Colon (tissue), 2 donors: ENCODE results near the gene PTPN14.

ENCODE experiments used
- FAIRE-seq: peaks from 2 replicates; lab custom pipeline; 2012; peaks lifted over from hg19 to GRCh38; lab: Jason Lieb, UNC
- donor health status: control.
- donor health status: control.

PTPN14 gene

GRCh38 chr1:214330222-214330621 is 221.2 kb downstream of the PTPN14 start:
- FAIRE-seq, result no peak

DNA sequence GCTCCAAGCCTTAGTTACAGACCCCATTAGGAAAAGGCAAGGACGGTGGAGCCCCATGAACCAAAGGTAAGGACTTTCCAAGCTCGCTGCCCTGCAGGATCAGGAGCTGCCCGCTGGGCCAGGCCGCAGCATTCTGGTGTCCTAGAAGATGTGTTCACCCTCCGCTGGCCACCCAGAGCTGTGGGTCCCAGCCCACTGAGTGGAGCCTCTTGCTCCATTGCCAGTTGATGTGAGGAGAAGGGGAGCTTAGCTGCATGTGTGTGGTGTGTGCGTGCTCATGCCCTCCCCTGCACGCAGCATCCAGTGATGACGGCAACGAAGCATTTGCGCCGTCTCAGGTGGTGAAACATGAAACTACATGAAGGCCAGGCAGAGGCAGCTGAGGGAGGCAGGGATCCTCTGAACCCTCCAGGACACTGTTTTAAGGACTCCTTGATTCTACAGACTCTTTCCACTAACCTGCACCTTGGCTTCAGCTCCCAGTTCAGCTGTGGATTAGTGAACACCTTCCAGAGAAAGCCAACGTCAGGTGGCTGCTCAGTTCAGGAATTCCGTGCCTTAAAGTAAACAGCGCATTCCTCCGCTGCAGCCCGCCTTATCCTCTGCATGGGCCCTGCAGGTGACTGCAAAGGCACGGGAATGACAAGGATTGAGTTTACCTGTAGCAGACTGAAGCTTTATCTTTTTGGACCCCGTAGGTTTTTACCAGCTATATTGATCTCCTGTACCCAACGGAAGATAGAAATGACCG is 221.8 kb downstream of the PTPN14 start:
- FAIRE-seq, result no peak

DNA sequence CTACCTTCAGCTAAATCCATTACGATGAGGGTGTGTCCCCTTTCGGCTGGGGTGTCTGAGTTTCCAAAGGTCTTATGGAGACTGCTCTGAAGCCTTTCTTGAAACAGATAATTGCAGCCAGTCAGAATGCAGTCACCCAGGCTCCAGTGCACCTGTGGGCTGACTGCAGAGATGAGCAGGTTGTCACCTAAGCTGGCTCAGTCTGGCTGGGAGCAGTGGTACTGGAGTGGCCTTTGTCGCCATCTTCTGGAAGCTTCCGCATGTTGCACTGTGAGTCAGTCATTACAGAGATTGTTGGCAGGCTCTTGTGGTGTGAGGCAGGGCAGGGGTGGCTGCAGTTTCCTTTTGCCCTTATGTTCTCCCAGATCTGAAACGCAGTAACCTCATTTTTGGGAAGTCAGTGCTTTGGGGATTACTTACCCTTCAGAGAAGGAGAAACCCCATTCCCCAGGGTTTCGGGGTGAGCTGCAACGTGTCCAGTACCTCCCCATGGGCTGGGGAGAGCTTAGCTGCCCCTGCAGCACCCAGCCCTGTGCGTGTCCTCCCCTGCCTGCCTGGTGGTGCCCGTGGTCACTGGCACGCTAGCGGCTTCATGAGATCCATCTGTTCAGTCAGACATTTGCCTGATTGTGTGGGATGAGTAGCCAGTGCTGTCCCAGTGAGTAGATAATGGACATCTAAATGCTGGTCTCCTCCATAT is 222.5 kb downstream of the PTPN14 start:
- FAIRE-seq, result no peak

DNA sequence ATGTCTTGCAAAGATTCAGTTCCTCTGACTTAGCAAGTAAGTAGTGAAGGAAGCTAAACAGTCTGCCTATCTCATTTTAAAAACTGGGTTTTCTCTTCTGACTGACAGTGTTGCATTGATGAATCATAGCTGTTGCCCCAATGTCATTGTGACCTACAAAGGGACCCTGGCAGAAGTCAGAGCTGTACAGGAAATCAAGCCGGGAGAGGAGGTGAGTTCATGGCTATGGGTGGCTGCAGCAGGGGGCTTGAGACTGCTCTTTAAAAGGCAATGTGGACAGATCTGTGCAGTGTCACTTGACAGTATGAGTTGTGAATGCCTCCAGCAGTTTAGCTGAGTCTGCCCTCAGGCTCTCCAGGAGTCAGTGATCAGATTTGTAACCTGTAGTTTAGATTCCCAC is 223.9 kb downstream of the PTPN14 start:
- no peak for FAIRE-seq

DNA sequence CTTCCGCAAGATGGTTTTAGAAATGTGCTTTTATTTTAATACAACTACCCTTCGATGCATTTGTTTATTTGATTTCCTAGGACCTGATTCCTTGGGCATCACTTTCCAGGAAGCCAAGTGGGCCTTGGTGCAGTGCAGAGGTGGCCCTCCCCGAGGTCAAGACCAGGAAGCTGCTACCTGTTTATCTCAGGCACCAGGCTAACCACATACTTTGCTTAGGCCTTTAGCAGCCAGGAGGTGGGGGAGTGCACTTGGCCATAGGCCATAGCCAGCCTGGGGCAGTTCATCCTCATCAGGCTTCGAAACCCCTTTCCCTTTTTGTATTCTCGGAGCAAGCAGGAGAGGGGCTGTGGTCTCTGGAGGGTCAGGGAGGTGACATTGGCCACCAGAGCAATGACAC is 225.0 kb downstream of the PTPN14 start:
- no peak for FAIRE-seq

- FAIRE-seq, result no peak
These were observed 226.3 kb downstream of the PTPN14 start for GRCh38 chr1:214324896-214325800.

DNA sequence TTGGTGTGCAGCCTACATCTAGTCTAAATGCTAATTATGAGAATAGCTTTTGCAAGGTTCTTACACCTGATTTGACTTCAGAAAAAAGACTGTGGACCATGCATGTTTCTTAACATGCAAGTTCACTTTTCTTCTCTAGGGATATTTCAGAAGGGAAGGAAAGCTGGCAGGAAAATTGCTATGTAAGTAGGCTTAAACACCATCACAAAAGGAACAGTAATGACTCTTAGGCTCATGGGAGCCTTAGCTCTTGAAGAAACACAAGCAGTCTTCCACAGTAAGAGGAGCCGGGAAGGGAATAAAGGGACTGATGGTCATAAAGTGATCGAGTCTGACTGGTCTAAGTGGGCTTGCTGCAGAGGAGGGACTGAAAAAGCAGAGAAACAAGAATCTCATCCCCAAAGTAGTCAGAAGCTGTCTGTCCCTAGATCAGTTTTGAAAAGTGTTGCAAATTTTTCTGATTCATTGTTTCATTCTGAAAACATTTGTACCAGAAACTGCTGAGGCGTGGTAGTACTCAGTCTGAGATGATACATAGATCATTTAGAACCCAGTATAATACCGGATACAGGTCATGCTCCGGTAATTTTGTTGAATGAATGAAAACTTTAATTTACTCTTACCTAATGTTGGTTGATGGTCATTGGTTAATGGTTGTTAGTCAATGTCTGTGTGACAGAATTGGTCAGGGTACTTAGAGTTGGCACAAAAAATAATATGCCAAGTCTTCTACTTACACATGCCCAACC is 229.5 kb downstream of the PTPN14 start:
- no peak for FAIRE-seq

GRCh38 chr1:214319938-214320337 is 231.5 kb downstream of the PTPN14 start:
- no peak for FAIRE-seq

DNA sequence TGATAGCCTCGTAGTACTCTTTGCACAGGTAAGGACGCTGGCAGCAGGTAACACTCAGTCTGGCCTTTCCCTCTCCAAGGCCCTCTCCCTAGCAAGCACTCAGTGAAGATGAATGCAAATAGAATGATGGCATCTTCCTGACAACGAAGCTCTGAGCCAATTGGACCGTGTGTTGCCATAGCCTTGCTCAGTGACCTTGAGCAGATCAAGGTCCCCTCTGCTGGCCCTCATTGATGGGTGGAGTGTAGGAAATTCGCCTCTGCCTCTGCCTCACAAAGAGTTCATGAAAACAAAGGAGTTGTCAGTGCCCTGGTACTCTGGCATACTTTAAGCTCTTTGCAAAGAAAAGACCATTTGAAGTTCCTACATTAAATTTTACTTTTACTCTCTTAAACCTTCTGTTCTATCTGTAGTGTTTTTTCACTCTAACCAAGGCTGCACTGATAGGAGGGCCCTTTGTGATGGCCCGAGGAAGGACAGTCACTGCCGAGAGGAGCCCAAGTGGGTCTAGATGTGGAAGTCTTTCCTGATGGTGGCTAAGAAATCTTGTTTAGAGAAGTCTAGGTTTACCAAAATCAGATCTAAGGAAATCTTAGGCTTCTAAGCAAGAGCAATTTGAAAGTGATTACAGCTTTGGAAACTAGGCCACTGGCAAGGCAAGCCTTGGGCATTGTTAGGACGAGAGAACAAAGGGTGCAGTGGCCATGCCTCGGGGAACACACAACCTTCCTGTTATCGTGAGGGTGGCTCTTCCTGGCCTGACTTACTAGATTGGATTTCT is 232.3 kb downstream of the PTPN14 start:
- FAIRE-seq, result no peak

- FAIRE-seq, result no peak
These were observed 233.0 kb downstream of the PTPN14 start for GRCh38 chr1:214318356-214318755.

- FAIRE-seq, result no peak
These were observed 233.7 kb downstream of the PTPN14 start for GRCh38 chr1:214317734-214318133.

- no peak for FAIRE-seq
These were observed 234.1 kb downstream of the PTPN14 start for GRCh38 chr1:214317300-214317699.

- FAIRE-seq, result no peak
These were observed 234.8 kb downstream of the PTPN14 start for GRCh38 chr1:214316593-214316992.

GRCh38 chr1:214314178-214314843 is 237.1 kb downstream of the PTPN14 start:
- no peak for FAIRE-seq

- FAIRE-seq, result no peak
These were observed 238.8 kb downstream of the PTPN14 start for GRCh38 chr1:214312530-214313051.

DNA sequence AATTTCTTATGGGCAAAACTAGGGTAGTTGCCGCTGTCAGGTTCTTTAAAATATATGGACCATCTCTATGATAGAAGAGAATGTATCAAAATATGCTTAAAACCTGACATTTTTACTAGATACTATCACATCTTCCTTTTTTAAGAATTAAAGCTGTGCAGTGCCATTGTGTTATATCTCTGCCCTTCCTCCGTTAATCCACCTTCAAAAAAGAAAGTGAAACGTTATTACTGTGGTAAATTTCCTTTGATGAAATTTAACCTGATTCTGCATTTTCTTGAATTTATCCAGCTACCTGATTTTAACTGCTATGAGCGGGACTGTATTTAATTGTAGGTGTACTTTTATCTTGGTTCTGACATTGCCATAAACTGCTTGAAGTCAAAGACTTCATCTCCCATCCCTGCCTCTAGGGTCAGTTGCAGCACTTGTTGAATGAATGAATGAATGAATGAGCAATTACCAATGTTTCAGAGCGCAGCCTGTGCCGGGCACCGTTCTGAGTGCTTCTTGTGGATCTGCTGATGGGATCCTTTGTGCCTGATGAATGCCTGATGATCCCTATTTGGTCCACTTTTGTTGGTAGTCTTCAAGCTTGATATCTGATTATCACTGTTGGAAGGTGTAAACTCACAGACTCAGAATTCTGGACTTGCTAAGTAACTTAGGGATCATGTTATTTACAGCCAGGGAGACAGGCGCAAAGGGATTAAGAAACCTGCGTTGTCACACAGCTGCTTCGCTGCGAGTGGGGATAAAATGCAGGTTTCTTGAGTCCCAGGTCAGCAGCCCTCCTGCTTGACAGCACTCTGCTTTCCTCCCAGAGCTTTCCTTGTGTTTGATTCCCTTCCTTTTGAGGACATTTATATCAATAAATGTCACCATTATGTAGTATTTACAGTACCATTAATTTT is 240.4 kb downstream of the PTPN14 start:
- no peak for FAIRE-seq

DNA sequence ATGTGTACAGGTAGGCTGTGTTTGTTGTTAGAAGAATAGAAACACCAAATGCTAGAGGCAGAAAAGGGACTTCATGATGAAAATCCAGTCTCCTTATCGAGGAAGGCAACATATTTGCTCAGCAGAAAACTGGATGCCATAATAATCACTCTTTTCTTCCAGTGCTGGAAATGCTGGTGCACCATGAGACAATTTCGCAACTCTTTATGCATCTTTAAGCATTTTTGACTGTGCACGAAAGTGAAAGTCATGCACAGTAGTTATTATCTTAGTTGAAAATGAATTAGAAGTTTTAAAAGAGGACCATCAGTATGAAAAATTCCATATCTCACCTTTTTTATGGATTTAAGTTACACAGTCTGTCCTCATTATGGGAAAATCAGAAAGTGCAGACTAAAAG is 241.4 kb downstream of the PTPN14 start:
- no peak for FAIRE-seq

DNA sequence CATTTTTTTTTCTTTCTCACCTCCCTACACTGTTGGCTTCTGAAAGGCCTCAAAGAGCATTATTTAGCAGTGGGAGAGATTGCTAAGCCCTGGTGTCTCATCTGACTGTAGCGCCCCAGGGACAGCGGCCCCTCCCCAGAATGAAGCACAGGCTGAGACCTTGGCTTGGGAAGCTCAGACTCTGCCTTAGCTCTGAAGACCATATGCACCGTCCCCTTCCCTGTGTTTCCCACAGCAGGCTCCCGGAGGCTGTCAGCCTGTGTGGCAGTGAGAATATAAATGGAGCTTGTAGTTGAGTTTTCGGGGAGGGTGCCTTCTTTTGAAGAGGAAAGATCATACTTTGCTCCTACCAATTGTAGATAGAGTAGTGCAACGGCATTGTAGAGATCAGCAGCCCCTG is 245.1 kb downstream of the PTPN14 start:
- FAIRE-seq, result no peak

DNA sequence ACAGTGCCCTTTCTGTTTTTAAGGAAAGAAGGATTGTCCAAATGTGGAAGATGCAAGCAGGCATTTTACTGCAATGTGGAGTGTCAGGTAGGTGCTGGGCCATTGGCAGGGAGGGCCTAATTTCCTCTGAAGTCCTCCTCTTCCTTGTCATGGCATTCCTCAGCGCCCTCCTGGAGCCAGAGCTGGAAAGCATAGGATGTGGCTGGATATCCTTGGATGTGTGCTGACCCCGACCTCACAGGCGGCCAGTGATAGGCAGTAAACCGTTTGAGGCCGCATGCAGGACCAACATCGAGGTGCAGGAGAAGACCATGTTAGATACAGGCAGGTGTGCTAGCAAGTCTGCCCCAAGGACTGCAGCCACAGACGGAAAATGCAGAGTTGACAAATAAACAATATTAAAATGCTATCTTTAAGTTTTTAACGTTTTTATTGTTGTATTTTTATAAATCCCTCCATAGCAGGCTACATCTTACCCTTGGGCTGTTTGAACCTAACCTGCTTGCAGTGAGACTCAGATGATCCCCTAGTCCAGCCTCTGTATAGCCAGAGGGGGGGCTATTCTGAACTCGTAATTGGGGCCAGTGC is 246.1 kb downstream of the PTPN14 start:
- no peak for FAIRE-seq
